Activated B cell treated with CpG ODN at 0.5 μM for 24 hours (primary cell): Measurements from ENCODE around the gene TFF3. TPM values are rescaled to one million over a fixed set of nuclear protein-coding genes. Genes with fewer than 3 reads are reported as not detected.

Experiments used
- ATAC-seq: fragments of 200-7000 bp; cut with Tn5 transposase; one replicate; pipeline ENCODE4 v1.10.0; 2021; ENCODE audit warnings: low read depth, mild to moderate bottlenecking, moderate library complexity
- CTCF ChIA-PET: fragments of 350-600 bp; sonication (Branson Sonifier 250); formaldehyde crosslinking; loops from one replicate; lab custom pipeline; 2021; ENCODE audit warnings: antibody characterized with exemption; lab: Charles Lee
- POLR2A ChIA-PET: fragments of 350-600 bp; sonication (Branson Sonifier 250); formaldehyde crosslinking; loops from one replicate; lab custom pipeline; 2021; ENCODE audit warnings: antibody characterized with exemption; lab: Charles Lee
- DNase-seq: peaks from one replicate; pipeline ENCODE4 v3.0.0; 2022
- H3K27ac Mint-ChIP-seq: one replicate; pipeline ENCODE4 v1.8.0; 2020; ENCODE audit warnings: mixed read lengths
- H3K27me3 Mint-ChIP-seq: one replicate; pipeline ENCODE4 v1.8.0; 2021; ENCODE audit warnings: mixed read lengths
- H3K36me3 Mint-ChIP-seq: one replicate; pipeline ENCODE4 v1.8.0; 2021; ENCODE audit warnings: low read depth, mixed read lengths
- H3K4me1 Mint-ChIP-seq: one replicate; pipeline ENCODE4 v1.8.0; 2021; ENCODE audit warnings: mixed read lengths
- H3K4me3 Mint-ChIP-seq: one replicate; pipeline ENCODE4 v1.8.0; 2020; ENCODE audit warnings: mild to moderate bottlenecking, mixed read lengths
- H3K9me3 Mint-ChIP-seq: one replicate; pipeline ENCODE4 v1.8.0; 2020; ENCODE audit warnings: mixed read lengths
- CTCF ChIP-seq: fragments of 200-600 bp; IDR thresholded peaks from one replicate; pipeline ENCODE4 v1.8.0; 2022; ENCODE audit warnings: antibody characterized with exemption, mild to moderate bottlenecking
- intact Hi-C: fragments of 100-400 bp; cut with micrococcal nuclease; formaldehyde crosslinking; loops from one replicate; pipeline ENCODE4 v1.15.1; 2024
- total RNA-seq: library from RNA; stranded (reverse); gene quantifications from 2 replicates; pipeline ENCODE4 v1.2.3, GENCODE V29; 2022

TFF3 gene
- total RNA-seq, 1 donor from 2014 or later: not detected

GRCh38 chr21:42312626-42313104 is 2.5 kb downstream of the TFF3 start:
- no peak overlapping the region for H3K27ac Mint-ChIP-seq
- no peaks in the 10 kb centered on the region for H3K36me3 Mint-ChIP-seq
- H3K4me3 Mint-ChIP-seq: no peak overlapping the region
- no peaks in the 10 kb centered on the region for H3K9me3 Mint-ChIP-seq
- TF ChIP-seq CTCF: no peak
- POLR2A ChIA-PET: no interaction called here
- peaks cover 10% of the 10 kb centered on the region for H3K27me3 Mint-ChIP-seq
- DNase-seq (no peak), ATAC-seq (no peak)
- intact Hi-C loops: no loop called here
- H3K4me1 Mint-ChIP-seq: peaks cover 6% of the 10 kb centered on the region
- CTCF ChIA-PET: interaction anchor here (1.2 kb wide), 1 partner anchor 224 kb away, joined by 5 read pairs; no protein-coding TSS in a partner anchor

GRCh38 chr21:42311816-42312625 is 3.2 kb downstream of the TFF3 start:
- CTCF ChIA-PET: interaction anchor here (1.2 to 3.1 kb wide), 2 partner anchors 25 to 224 kb away, joined by 5 to 20 read pairs; no protein-coding TSS in a partner anchor
- Mint-ChIP-seq H3K27ac (no peak overlapping the region), H3K4me3 (no peak overlapping the region), H3K9me3 (no peaks in the 10 kb centered on the region), H3K36me3 (no peaks in the 10 kb centered on the region), H3K4me1 (peaks cover 6% of the 10 kb centered on the region), H3K27me3 (peaks cover 15% of the 10 kb centered on the region)
- DNase-seq (peak; percentile 9), ATAC-seq (no peak)
- intact Hi-C loops: no loop called here
- TF ChIP-seq CTCF: no peak
- POLR2A ChIA-PET: no interaction called here

- ATAC-seq (no peak), DNase-seq (peak; percentile 1)
- H3K27me3 Mint-ChIP-seq: peaks cover 18% of the 10 kb centered on the region
- H3K9me3 Mint-ChIP-seq: no peaks in the 10 kb centered on the region
- TF ChIP-seq CTCF: no peak
- intact Hi-C loops: no loop called here
- ChIA-PET POLR2A (no interaction called here), CTCF (interaction anchor here (0.6 to 3.1 kb wide), 13 partner anchors 7 to 226 kb away, joined by 3 to 25 read pairs (median 5); no protein-coding TSS in a partner anchor)
- H3K4me3 Mint-ChIP-seq: no peak overlapping the region
- H3K27ac Mint-ChIP-seq: no peak overlapping the region
- H3K4me1 Mint-ChIP-seq: peaks cover 6% of the 10 kb centered on the region
- H3K36me3 Mint-ChIP-seq: no peaks in the 10 kb centered on the region
Measured at GRCh38 chr21:42311160-42311559, 4.0 kb downstream of the TFF3 start.

GRCh38 chr21:42310411-42311001 is 4.7 kb downstream of the TFF3 start:
- TF ChIP-seq CTCF: no peak
- Mint-ChIP-seq H3K4me3 (no peak overlapping the region), H3K4me1 (peaks cover 6% of the 10 kb centered on the region), H3K36me3 (no peaks in the 10 kb centered on the region), H3K27ac (peak overlapping the region; percentile 8), H3K27me3 (peaks cover 18% of the 10 kb centered on the region), H3K9me3 (no peaks in the 10 kb centered on the region)
- peak; percentile 17 for DNase-seq
- intact Hi-C loops: no loop called here
- POLR2A ChIA-PET: interaction anchor here (0.8 kb wide), 1 partner anchor 15 kb away, joined by 3 read pairs; no protein-coding TSS in a partner anchor
- ATAC-seq: no peak
- CTCF ChIA-PET: interaction anchor here (0.6 to 3.1 kb wide), 17 partner anchors 8 to 244 kb away, joined by 3 to 25 read pairs (median 4); no protein-coding TSS in a partner anchor
